ENCODE results near the gene CCNQ. TPM values are rescaled to one million over a fixed set of nuclear protein-coding genes. Genes with fewer than 3 reads are reported as not detected.

Gene CCNQ
- total RNA-seq, 1 donor from 2014 or later, result 53.4 TPM

DNA sequence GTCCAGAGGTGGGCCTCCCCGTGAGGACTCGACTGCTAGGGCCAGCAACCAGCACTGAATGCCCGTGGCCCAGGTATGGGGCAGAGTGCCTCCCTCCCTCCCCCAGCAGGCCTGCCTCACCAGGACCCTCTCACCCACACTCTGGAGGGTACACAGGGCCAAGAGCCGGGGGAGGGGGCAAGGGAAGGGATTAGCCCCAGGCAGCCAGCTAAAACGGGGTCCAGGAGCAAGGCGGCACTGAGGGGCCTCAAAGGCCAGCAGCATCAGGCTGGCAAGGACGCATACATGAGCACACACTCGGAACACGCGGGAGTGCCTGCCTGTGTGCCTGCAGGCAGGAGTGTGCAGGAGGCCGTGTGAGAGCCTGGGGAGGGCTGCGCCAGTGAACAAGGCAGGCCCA, 29.7 kb upstream of the CCNQ start:
- FAIRE-seq (no peak), DNase-seq (ENCODE audit: low read depth) (no peak)
- H3K27me3 ChIP-seq (ENCODE audit: control insufficient read depth, insufficient read depth, low read length), result no peaks in the 10 kb centered on the region
- TF ChIP-seq CTCF (IDR thresholded peaks at IDR 0.05; ENCODE audit: insufficient read depth, low read length, severe bottlenecking), result no peak
- H3K36me3 ChIP-seq (ENCODE audit: control insufficient read depth, insufficient read depth, low read length), result no peaks in the 10 kb centered on the region
- H3K4me3 ChIP-seq (ENCODE audit: low read depth, low read length), result no peak overlapping the region

DNA sequence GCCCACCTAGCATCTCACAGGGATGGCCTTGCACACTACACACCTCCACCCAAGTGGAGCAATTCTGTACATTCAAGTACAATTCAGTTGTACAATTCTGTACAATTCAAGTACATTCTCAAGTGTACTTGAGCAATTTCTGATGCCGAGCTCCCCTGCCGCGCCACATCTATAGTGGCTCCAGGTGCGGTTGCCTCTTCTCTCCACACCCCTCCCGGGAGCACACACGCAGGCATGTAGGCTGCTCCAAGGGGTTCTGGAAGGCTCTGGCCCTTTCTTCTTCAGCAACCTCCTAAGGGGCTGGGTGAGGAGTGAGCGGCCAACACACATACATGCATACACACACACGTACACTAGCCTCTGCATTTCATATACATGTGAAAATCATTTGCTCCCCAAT, 29.2 kb upstream of the CCNQ start:
- H3K36me3 ChIP-seq (ENCODE audit: control insufficient read depth, insufficient read depth, low read length), result no peaks in the 10 kb centered on the region
- H3K4me3 ChIP-seq (ENCODE audit: low read depth, low read length), result no peak overlapping the region
- H3K27me3 ChIP-seq (ENCODE audit: control insufficient read depth, insufficient read depth, low read length), result no peaks in the 10 kb centered on the region
- no peak for FAIRE-seq
- no peak for DNase-seq (ENCODE audit: low read depth)
- no peak for TF ChIP-seq CTCF (IDR thresholded peaks at IDR 0.05; ENCODE audit: insufficient read depth, low read length, severe bottlenecking)

DNA sequence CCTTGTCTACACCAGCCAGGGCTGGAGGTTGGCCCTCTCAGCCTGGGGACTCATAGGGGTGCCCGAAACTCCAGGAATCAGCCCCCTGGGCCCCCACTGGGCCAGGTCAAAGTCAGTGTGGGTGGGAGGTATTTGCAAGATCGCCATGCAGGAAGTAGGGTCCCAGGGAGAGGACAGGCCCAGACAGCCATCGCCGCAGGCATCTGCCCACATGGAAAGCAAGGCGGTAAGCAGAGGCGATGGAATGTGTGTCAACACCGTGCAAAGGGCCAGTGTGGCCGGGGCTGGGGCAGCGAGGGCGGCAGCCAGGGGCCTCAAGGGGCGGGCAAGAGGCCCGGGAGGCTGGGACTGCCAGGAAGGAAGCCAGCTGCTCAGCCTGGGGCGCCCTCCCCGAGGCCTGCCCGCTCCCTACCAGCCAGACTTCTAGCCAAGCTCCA, 28.8 kb upstream of the CCNQ start:
- Histone ChIP-seq H3K36me3 (ENCODE audit: control insufficient read depth, insufficient read depth, low read length) (no peaks in the 10 kb centered on the region), H3K27me3 (ENCODE audit: control insufficient read depth, insufficient read depth, low read length) (no peaks in the 10 kb centered on the region), H3K4me3 (ENCODE audit: low read depth, low read length) (no peak overlapping the region)
- no peak for FAIRE-seq
- DNase-seq (ENCODE audit: low read depth), result peak; percentile 45
- TF ChIP-seq CTCF (IDR thresholded peaks at IDR 0.05; ENCODE audit: insufficient read depth, low read length, severe bottlenecking), result no peak

DNA sequence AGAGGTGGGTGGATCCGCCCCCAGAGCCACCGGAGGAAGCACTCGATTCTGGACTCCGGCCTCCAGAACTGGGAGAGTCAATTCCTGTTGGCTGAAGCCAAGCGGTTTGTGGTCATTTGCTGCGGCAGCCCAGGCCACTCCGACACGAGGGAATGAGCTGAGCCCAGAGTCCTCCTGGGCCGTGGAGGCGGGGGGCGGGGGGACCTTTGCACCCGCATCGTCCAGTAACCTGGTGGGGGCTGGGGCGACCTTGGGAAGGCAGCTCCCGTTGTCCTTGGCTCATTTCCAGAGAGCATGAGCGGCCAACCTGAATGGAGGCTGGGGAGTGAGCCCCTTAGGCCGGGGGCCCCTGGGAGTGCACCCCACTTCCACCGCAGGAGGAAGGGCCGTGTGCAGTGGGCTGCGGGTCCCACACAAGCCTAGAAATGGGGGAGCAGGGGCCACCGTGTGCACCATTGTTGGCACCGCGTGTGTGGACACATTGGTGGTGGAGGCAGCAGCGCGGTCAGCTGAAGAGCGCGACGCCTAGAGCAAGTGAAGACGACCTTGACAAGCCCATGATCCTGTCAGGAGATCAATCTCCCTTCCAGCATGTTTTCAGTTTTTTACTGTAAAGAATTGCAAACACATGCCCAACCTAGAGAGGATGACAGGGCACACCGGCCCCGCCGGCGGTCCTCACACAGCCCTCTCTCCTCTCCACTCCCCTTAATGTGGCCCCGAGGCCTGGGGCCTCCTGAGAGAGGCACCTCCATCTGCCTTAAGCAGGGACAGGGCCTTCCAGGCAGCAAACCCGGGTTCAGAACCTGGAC, 28.1 kb upstream of the CCNQ start:
- no peak for DNase-seq (ENCODE audit: low read depth)
- FAIRE-seq, result peak; percentile 40
- H3K4me3 ChIP-seq (ENCODE audit: low read depth, low read length), result no peak overlapping the region
- no peaks in the 10 kb centered on the region for H3K27me3 ChIP-seq (ENCODE audit: control insufficient read depth, insufficient read depth, low read length)
- no peak for TF ChIP-seq CTCF (IDR thresholded peaks at IDR 0.05; ENCODE audit: insufficient read depth, low read length, severe bottlenecking)
- no peaks in the 10 kb centered on the region for H3K36me3 ChIP-seq (ENCODE audit: control insufficient read depth, insufficient read depth, low read length)

GRCh38 chrX:153626025-153626633, 27.2 kb upstream of the CCNQ start:
- TF ChIP-seq CTCF (IDR thresholded peaks at IDR 0.05; ENCODE audit: insufficient read depth, low read length, severe bottlenecking), result no peak
- no peak overlapping the region for H3K4me3 ChIP-seq (ENCODE audit: low read depth, low read length)
- no peaks in the 10 kb centered on the region for H3K36me3 ChIP-seq (ENCODE audit: control insufficient read depth, insufficient read depth, low read length)
- DNase-seq (ENCODE audit: low read depth) (no peak), FAIRE-seq (peak; percentile 18)
- no peaks in the 10 kb centered on the region for H3K27me3 ChIP-seq (ENCODE audit: control insufficient read depth, insufficient read depth, low read length)

Data from bronchial epithelial cell (primary cell).